NCI-H2107 treated with DMSO at 0.1 percent for 48 hours (cell line): Measurements from ENCODE around the gene SYTL2.
A peak's percentile ranks its signal among the peaks of the same experiment; 100 is the strongest.
"Not testable (repeated sequence)": the region's sequence is repeated elsewhere in the genome, so short reads cannot be mapped to it uniquely, and the experiment has no call there.

Experiments used
- DNase-seq: peaks from one replicate; lab custom pipeline; 2025; ENCODE audit not compliant: unreplicated experiment; lab: John Stamatoyannopoulos, UW

SYTL2 gene

DNA sequence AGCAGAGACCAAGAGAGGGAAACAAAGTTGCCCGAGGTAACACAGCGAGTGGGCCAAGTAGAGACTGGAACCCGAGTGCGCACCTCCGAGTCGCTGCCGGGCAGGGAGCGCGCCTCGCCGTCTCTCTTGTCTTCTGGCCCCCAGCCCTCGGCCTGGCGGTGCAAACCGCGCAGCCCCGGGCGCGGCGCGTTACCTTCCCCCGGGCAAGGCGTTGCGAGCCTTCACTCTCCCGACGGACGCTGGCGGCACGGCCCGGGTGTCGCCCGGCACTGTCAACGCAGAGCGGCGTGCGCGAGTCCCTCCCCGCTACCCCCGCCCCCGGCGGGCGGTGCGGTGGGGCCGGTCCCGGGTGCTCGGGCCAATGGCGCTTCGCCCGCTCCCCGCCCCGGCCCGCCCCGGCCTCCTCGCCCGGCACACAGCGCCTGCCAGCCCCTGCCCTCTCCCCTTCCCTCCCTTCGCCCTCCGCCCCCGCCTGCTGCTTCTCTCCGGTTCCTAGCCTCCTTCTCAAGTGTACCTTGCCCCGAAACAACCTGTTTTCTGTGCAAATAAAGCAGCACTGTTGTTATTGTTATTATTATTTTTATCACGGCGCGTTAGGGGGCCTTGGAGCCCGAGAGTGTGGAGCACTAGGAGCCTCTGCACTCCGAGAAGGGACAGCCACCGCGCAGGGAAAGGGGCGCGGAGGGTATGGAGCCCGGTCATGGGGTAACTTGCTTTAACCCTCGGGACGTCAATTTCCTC, at the start of gene SYTL2:
Gene SYTL2, minus strand, starts transcription at position 271 of the 741 bp plus-strand sequence. CDS start 53,416 bp downstream, outside the sequence.
- no peak for DNase-seq

DNA sequence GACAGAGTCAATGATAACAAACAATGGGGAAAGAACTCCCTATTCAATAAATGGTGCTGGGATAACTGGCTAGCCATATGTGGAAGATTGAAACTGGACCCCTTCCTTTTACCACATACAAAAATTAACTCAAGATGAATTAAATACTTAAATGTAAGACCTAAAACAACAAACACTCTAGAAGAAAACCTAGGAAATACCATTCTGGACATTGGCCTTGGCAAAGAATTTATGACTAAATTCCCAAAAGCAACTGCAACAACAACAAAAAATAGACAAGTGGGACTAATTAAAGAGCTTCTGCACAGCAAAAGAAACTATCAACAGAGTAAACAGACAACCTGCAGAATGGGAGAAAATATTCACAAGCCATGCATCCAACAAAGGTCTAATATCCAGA, 48.6 kb upstream of the SYTL2 start:
- not testable (repeated sequence) for DNase-seq

DNA sequence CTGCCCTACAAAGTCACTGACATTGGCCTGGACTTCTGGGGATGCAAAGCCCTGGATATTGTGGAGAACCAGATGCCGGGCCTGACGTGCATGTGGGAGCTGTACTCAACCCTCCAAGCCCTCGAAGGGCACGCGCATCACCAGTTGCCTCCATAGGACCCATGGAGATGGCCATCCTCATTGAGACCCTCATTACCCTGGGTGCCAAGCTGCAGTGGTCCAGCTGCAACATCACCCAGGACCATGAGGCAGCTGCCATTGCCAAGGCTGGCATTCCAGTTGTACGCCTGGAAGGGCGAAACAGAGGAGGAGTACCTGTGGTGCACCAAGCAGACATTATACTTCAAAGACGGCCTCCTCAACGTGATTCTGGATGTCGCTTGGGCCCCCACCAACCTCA, 46.2 kb upstream of the SYTL2 start:
- no peak for DNase-seq

DNA sequence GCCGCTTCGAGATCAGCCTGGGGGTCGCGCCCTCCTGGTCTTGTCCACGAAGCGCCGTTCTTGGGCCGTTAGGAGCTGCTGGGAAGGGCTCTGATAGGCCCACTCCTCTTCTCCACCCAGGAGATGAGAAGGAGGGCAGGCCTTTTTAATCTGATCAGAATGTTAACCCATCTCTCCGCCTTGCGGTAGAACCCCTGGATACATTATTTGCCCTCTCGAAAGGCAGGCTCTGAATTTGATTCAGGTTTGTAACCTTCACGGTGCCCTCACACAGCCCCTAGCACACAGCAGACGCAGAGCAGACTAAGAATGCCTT, 44.4 kb upstream of the SYTL2 start, which contains the start of gene CCDC83:
Gene CCDC83, plus strand, starts transcription at position 43 of the 316 bp plus-strand sequence. CDS start 9,741 bp downstream, outside the sequence.
- no peak for DNase-seq

DNA sequence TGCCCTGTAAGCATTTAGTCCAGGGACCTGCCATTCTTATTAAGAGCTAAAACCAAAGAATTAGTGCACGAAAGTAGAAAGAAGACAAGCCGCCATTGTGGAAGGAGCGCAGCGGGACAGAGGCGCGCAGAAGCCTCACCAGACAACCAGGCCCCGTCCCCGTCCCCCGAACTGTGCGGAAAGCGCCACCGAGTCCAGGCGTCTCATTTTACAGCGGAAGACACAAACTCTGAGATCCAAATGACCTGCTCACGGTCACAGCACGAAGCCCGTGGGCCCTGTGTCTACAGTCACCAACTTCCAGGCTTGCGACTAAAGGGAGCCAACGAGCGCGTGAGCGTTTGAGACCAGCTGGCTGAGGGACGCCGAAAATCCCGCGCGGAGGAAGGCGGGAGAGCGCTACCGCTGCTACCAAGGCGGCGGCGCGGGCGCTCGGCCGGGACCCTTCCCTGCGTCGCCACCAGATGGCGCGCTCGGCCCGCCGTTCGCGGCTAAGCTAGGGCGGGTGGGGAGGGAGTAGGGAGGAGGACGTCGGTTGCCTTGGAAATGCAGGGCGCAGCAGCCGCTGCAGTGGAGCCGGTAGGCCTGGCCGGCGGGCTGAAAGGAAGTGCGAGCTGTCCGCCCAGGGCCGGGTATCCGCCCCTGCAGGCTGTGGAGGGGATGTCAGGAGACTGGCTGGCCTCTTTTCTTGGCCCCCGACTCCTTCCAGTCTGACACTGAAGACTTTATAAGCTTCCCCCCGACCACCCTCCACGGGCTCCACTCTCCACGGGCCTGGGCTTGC, 43.8 kb upstream of the SYTL2 start:
- peak; percentile 78 for DNase-seq

- DNase-seq: no peak
These were observed 43.2 kb upstream of the SYTL2 start for GRCh38 chr11:85854212-85854556.

DNA sequence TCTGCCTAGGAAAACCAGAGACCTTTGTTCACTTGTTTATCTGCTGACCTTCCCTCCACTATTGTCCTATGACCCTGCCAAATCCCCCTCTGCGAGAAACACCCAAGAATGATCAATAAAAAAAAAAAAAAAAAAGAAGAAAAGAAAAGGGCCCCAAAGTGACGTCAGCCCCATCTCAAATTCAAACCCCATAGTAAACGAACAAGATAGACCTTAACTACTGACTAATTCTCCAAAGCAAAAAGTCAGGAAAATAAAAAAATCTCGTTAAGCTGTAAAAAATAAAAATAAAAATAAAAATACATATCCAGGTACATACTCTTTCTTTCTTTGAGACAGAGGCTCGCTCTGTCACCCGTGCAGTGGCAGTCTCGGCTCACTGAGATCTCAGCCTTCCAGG, 42.6 kb upstream of the SYTL2 start:
- DNase-seq: not testable (repeated sequence)

DNA sequence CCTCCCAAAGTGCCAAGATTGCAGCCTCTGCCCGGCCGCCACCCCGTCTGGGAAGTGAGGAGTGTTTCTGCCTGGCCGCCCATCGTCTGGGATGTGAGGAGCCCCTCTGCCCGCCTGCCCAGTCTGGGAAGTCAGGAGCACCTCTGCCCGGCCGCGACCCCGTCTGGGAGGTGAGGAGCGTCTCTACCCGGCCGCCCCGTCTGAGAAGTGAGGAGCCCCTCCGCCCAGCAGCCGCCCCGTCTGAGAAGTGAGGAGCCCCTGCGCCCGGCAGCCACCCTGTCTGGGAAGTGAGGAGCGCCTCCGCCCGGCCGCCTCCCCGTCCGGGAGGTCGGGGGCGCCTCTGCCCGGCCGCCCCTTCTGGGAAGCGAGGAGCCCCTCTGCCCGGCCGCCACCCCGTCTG, 41.8 kb upstream of the SYTL2 start:
- DNase-seq: not testable (repeated sequence)

DNA sequence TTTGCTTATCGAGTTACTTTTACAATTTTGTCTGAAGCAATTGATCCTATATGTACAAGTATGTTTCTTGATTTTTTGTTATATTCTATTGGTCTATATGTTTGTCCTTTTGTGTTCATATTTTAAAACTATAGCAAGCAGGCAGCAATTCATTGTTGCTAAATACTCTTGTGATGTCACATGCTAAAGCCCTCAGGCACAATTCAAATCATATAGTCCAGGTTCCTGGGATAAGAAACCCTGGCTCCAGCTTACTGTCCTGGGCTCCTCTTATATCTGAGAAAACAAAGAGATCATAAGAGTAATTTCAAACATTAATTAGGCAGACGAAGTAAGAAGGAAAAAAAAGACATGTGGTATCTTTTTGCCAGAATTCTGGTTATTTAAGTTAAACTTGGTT, 37.6 kb upstream of the SYTL2 start:
- DNase-seq: no peak

GRCh38 chr11:85848006-85848405, 37.1 kb upstream of the SYTL2 start:
- no peak for DNase-seq

DNA sequence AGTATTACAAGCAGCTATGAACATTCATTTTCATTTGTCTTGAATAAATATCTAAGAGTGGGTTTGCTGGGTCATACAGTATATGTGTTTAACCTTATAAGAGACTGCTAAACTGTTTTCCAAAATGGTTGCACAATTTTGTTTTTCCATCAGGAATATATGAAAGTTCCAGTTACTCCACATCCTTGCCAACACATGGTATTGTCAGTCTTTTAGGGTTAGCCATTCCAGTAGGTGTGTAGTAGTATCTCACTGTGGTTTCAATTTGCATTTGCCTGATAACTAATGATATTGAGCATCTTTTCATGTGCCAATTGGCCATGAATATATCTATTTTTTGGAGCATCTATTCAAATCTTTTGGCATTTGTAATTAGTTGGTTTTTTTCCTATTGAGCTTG, 36.5 kb upstream of the SYTL2 start:
- no peak for DNase-seq

DNA sequence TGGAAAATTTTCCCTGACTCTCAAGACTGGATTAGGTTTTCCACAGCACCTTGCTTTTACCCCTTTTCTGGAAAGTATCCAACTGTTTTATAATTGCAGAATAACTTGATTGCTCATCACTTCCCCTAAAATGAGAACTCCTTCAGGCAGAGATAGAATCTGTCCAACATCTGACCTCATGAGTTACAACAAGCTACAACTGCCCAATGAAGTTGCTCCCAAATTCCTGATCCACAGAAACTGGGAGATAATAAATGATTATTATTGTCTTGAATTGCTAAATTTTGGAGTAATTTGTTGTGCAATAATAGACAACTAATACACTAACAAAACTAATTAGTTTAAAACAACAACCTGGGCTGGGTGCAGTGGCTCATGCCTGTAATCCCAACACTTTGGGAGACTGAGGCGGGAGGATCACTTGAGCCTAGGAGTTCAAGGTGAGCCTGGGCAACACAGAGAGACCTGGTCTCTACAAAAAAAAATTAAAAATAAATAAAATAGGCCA, 34.2 kb upstream of the SYTL2 start:
- no peak for DNase-seq

- no peak for DNase-seq
These were observed 33.6 kb upstream of the SYTL2 start for GRCh38 chr11:85844439-85845123.

DNA sequence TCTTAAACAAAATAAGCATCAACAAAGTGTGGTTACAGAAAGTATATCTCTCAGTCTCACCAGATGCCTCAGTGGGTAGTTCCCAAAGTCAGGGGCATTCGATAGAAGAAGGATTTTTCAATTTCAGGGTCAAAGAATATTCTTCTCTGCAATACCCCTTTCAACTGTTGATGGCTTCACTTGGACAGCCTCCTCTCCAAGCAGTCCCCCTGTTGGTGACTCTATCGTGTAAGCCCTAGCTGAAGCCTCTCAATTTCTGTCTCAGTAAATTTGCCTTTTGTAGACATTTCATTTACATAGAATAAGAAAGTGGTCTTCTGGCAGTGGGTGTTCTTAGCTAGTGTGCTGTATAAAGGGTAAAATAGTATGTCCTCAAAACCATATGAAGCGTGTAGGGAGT, 33.0 kb upstream of the SYTL2 start:
- DNase-seq: no peak

GRCh38 chr11:85840932-85841331, 30.0 kb upstream of the SYTL2 start:
- not testable (repeated sequence) for DNase-seq

GRCh38 chr11:85835729-85836128, 24.8 kb upstream of the SYTL2 start:
- no peak for DNase-seq

GRCh38 chr11:85835263-85835662, 24.3 kb upstream of the SYTL2 start:
- DNase-seq: no peak

GRCh38 chr11:85831050-85831449, 20.1 kb upstream of the SYTL2 start:
- no peak for DNase-seq

DNA sequence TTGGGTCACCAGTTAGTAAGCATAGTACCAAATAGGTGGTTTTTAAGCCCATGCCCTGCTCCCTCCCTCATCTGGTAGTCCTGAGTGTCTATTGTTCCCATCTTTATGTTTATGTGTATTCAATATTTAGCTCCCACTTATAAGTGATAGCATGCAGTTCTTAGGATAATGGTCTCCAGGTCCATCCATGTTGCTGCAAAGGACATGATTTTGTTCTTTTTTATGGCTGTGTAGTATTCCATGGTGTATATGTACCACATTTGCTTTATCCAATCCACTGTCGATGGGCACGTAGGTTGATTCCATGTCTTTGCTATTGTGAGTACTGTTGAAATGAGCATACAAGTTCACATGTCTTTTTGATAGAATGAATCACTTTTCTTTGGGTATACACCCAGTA, 18.2 kb upstream of the SYTL2 start:
- no peak for DNase-seq

- no peak for DNase-seq
These were observed 17.7 kb upstream of the SYTL2 start for GRCh38 chr11:85828640-85828978.

DNA sequence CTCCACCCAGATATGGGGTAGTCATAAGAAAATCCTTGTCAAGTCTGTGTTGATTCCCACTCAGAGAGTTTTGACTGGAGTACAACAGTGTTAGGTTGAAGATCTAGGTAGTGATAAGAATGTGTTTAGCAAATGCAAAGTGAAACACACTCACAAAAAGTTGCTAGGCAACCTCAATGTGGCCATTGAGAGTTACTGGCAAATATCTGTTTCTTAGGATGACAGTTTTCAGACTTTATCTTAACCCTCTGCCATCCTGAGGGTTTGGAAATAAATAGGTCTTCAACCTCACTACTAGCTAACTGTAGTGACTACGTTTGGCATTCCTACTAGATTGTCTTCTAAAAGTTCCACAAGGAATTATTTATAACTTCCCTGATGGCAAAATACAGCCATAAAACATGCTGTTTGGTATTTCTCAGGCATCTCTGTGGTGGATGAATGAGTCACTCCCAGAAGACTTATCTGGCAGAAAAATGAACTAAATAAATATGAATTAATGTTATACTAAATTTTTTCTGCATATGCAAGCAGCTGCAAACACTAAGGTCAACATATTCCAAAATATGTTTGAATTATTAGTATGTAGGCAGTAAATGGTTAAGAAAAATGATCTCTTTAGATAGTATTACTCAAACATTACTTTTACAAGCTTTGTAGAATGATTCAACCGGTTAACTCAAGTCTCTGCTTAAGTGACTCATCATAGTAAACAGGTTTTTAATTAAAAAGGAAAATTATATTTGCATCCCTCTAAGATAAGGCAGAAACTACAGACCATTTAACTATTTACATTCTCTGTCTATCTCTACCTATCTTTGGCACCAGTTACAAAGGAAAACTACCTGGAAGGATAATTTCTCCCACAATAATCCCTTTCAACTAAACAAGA, 17.1 kb upstream of the SYTL2 start:
- no peak for DNase-seq
